Activated T-helper 17 cell treated with anti-CD3 and anti-CD28 coated beads, Interleukin-2, amount 50 U/mL, for 72 hours (primary cell): ENCODE measurements around the gene MRPL44. TPM values are rescaled to one million over a fixed set of nuclear protein-coding genes. Genes with fewer than 3 reads are reported as not detected.

ENCODE experiments used
- ATAC-seq: fragments of 150-1000 bp; cut with Tn5 transposase; replicated peaks from 2 replicates; pipeline ENCODE4 v1.10.0; 2021; ENCODE audit warnings: mild to moderate bottlenecking, moderate library complexity
- H3K27ac Mint-ChIP-seq: one replicate; pipeline ENCODE4 v1.8.0; 2022; ENCODE audit warnings: mixed read lengths
- H3K27me3 Mint-ChIP-seq: one replicate; pipeline ENCODE4 v1.8.0; 2022; ENCODE audit warnings: mixed read lengths
- H3K36me3 Mint-ChIP-seq: one replicate; pipeline ENCODE4 v1.8.0; 2022; ENCODE audit warnings: low read depth, mild to moderate bottlenecking, mixed read lengths
- H3K4me1 Mint-ChIP-seq: one replicate; pipeline ENCODE4 v1.8.0; 2022; ENCODE audit warnings: mixed read lengths
- H3K4me3 Mint-ChIP-seq: one replicate; pipeline ENCODE4 v1.8.0; 2022; ENCODE audit warnings: mild to moderate bottlenecking, mixed read lengths
- H3K9me3 Mint-ChIP-seq: one replicate; pipeline ENCODE4 v1.8.0; 2022; ENCODE audit warnings: mixed read lengths
- total RNA-seq, 2 donors: library from RNA; stranded (reverse); gene quantifications; one replicate each; pipeline ENCODE4 v1.2.3, GENCODE V29; 2022

MRPL44 gene
- total RNA-seq, 2 donors from 2014 or later = 40.3 to 42.0 TPM

GRCh38 chr2:223971731-223972130, 14.5 kb downstream of the MRPL44 start:
- Mint-ChIP-seq H3K36me3 (peaks cover 28% of the 10 kb centered on the region), H3K27ac (no peak overlapping the region), H3K4me1 (peaks cover 4% of the 10 kb centered on the region), H3K4me3 (no peak overlapping the region), H3K9me3 (no peaks in the 10 kb centered on the region), H3K27me3 (no peaks in the 10 kb centered on the region)
- ATAC-seq = no peak

GRCh38 chr2:223972656-223973102, 15.4 kb downstream of the MRPL44 start:
- no peaks in the 10 kb centered on the region for H3K9me3 Mint-ChIP-seq
- no peak overlapping the region for H3K4me3 Mint-ChIP-seq
- peaks cover 3% of the 10 kb centered on the region for H3K27me3 Mint-ChIP-seq
- H3K27ac Mint-ChIP-seq = no peak overlapping the region
- peaks cover 4% of the 10 kb centered on the region for H3K4me1 Mint-ChIP-seq
- peaks cover 19% of the 10 kb centered on the region for H3K36me3 Mint-ChIP-seq
- ATAC-seq = no peak

- Mint-ChIP-seq H3K36me3 (peaks cover 10% of the 10 kb centered on the region), H3K4me3 (no peak overlapping the region), H3K27me3 (peaks cover 3% of the 10 kb centered on the region), H3K4me1 (peaks cover 4% of the 10 kb centered on the region), H3K27ac (no peak overlapping the region), H3K9me3 (no peaks in the 10 kb centered on the region)
- no peak for ATAC-seq
These were observed 16.3 kb downstream of the MRPL44 start for GRCh38 chr2:223973606-223974005.

- H3K27ac Mint-ChIP-seq = no peak overlapping the region
- ATAC-seq = peak; percentile 62
- no peak overlapping the region for H3K4me3 Mint-ChIP-seq
- H3K4me1 Mint-ChIP-seq = no peaks in the 10 kb centered on the region
- H3K9me3 Mint-ChIP-seq = no peaks in the 10 kb centered on the region
- peaks cover 3% of the 10 kb centered on the region for H3K27me3 Mint-ChIP-seq
- no peaks in the 10 kb centered on the region for H3K36me3 Mint-ChIP-seq
These were observed 19.5 kb downstream of the MRPL44 start for GRCh38 chr2:223976635-223977226.

- no peak for ATAC-seq
- Mint-ChIP-seq H3K36me3 (no peaks in the 10 kb centered on the region), H3K27ac (no peak overlapping the region), H3K4me1 (no peaks in the 10 kb centered on the region), H3K4me3 (no peak overlapping the region), H3K27me3 (peaks cover 6% of the 10 kb centered on the region), H3K9me3 (no peaks in the 10 kb centered on the region)
These were observed 21.2 kb downstream of the MRPL44 start for GRCh38 chr2:223978451-223978850.

GRCh38 chr2:223979730-223980396, 22.6 kb downstream of the MRPL44 start:
- Mint-ChIP-seq H3K4me1 (no peaks in the 10 kb centered on the region), H3K4me3 (no peak overlapping the region), H3K9me3 (no peaks in the 10 kb centered on the region), H3K27me3 (peaks cover 12% of the 10 kb centered on the region), H3K27ac (no peak overlapping the region), H3K36me3 (peaks cover 6% of the 10 kb centered on the region)
- ATAC-seq = no peak

- H3K36me3 Mint-ChIP-seq = peaks cover 6% of the 10 kb centered on the region
- H3K4me3 Mint-ChIP-seq = no peak overlapping the region
- ATAC-seq = no peak
- H3K9me3 Mint-ChIP-seq = no peaks in the 10 kb centered on the region
- H3K27ac Mint-ChIP-seq = no peak overlapping the region
- H3K4me1 Mint-ChIP-seq = no peaks in the 10 kb centered on the region
- H3K27me3 Mint-ChIP-seq = peaks cover 12% of the 10 kb centered on the region
These were observed 23.1 kb downstream of the MRPL44 start for GRCh38 chr2:223980397-223980735.

- Mint-ChIP-seq H3K27me3 (peaks cover 13% of the 10 kb centered on the region), H3K4me1 (no peaks in the 10 kb centered on the region), H3K4me3 (no peak overlapping the region), H3K36me3 (peaks cover 6% of the 10 kb centered on the region), H3K9me3 (no peaks in the 10 kb centered on the region), H3K27ac (no peak overlapping the region)
- no peak for ATAC-seq
These were observed 23.5 kb downstream of the MRPL44 start for GRCh38 chr2:223980803-223981202.

GRCh38 chr2:223981241-223981640, 24.0 kb downstream of the MRPL44 start:
- H3K27ac Mint-ChIP-seq = no peak overlapping the region
- no peak overlapping the region for H3K4me3 Mint-ChIP-seq
- no peaks in the 10 kb centered on the region for H3K4me1 Mint-ChIP-seq
- H3K27me3 Mint-ChIP-seq = peaks cover 16% of the 10 kb centered on the region
- no peaks in the 10 kb centered on the region for H3K9me3 Mint-ChIP-seq
- H3K36me3 Mint-ChIP-seq = peaks cover 6% of the 10 kb centered on the region
- ATAC-seq = no peak

GRCh38 chr2:223989206-223989855, 32.1 kb downstream of the MRPL44 start:
- H3K4me1 Mint-ChIP-seq = no peaks in the 10 kb centered on the region
- ATAC-seq = no peak
- H3K9me3 Mint-ChIP-seq = no peaks in the 10 kb centered on the region
- H3K27me3 Mint-ChIP-seq = peaks cover 30% of the 10 kb centered on the region
- peaks cover 6% of the 10 kb centered on the region for H3K36me3 Mint-ChIP-seq
- H3K27ac Mint-ChIP-seq = no peak overlapping the region
- H3K4me3 Mint-ChIP-seq = no peak overlapping the region

GRCh38 chr2:223989856-223990232, 32.6 kb downstream of the MRPL44 start:
- Mint-ChIP-seq H3K36me3 (peaks cover under 1% of the 10 kb centered on the region), H3K4me1 (peaks cover 3% of the 10 kb centered on the region), H3K9me3 (no peaks in the 10 kb centered on the region), H3K4me3 (no peak overlapping the region), H3K27me3 (peaks cover 25% of the 10 kb centered on the region), H3K27ac (no peak overlapping the region)
- ATAC-seq = no peak

GRCh38 chr2:223991611-223992010, 34.3 kb downstream of the MRPL44 start:
- Mint-ChIP-seq H3K27me3 (peaks cover 17% of the 10 kb centered on the region), H3K4me1 (peaks cover 4% of the 10 kb centered on the region), H3K9me3 (no peaks in the 10 kb centered on the region), H3K4me3 (no peak overlapping the region), H3K27ac (no peak overlapping the region), H3K36me3 (no peaks in the 10 kb centered on the region)
- no peak for ATAC-seq

GRCh38 chr2:223993634-223994232, 36.5 kb downstream of the MRPL44 start:
- H3K36me3 Mint-ChIP-seq = no peaks in the 10 kb centered on the region
- peaks cover 4% of the 10 kb centered on the region for H3K4me1 Mint-ChIP-seq
- ATAC-seq = peak; percentile 68
- peaks cover 4% of the 10 kb centered on the region for H3K27me3 Mint-ChIP-seq
- H3K27ac Mint-ChIP-seq = no peak overlapping the region
- H3K4me3 Mint-ChIP-seq = no peak overlapping the region
- H3K9me3 Mint-ChIP-seq = no peaks in the 10 kb centered on the region

- Mint-ChIP-seq H3K36me3 (no peaks in the 10 kb centered on the region), H3K9me3 (no peaks in the 10 kb centered on the region), H3K27me3 (peaks cover 1% of the 10 kb centered on the region), H3K4me1 (peaks cover 4% of the 10 kb centered on the region), H3K27ac (peak overlapping the region; percentile 77), H3K4me3 (no peak overlapping the region)
- peak; percentile 70 for ATAC-seq
These were observed 37.4 kb downstream of the MRPL44 start for GRCh38 chr2:223994562-223995162.
